Smooth muscle cell (in vitro differentiated cells): ENCODE measurements around the gene DGKQ. TPM values are rescaled to one million over a fixed set of nuclear protein-coding genes. Genes with fewer than 3 reads are reported as not detected.

Experiments
- DNase-seq: peaks from one replicate; lab custom pipeline; 2025; ENCODE audit not compliant: unreplicated experiment; lab: John Stamatoyannopoulos, UW
- H2AFZ ChIP-seq: fragments of 200-600 bp; sonication (generic); 2 replicates; pipeline ENCODE4 v1.6.0; 2016; ENCODE audit warnings: antibody characterized with exemption, low read depth, mild to moderate bottlenecking
- H3F3A ChIP-seq: fragments of 200-600 bp; sonication (generic); 2 replicates; pipeline ENCODE4 v1.6.0; 2017; ENCODE audit warnings: antibody characterized with exemption, low read depth
- H3K27ac ChIP-seq: fragments of 200-600 bp; sonication (generic); 2 replicates; pipeline ENCODE4 v1.5.1; 2016; ENCODE audit warnings: low read depth, mild to moderate bottlenecking
- H3K27me3 ChIP-seq: fragments of 200-600 bp; sonication (generic); 2 replicates; pipeline ENCODE4 v1.6.1; 2016; ENCODE audit warnings: low read depth, mild to moderate bottlenecking
- H3K36me3 ChIP-seq: fragments of 200-600 bp; sonication (generic); 2 replicates; pipeline ENCODE4 v1.5.1; 2016; ENCODE audit warnings: low read depth
- H3K4me1 ChIP-seq: fragments of 200-600 bp; sonication (generic); 2 replicates; pipeline ENCODE4 v1.5.1; 2016; ENCODE audit warnings: low read depth
- H3K4me2 ChIP-seq: fragments of 200-600 bp; sonication (generic); 2 replicates; pipeline ENCODE4 v1.6.0; 2016; ENCODE audit warnings: mild to moderate bottlenecking
- H3K4me3 ChIP-seq: fragments of 200-600 bp; sonication (generic); 2 replicates; pipeline ENCODE4 v1.5.1; 2016; ENCODE audit warnings: mild to moderate bottlenecking
- H3K79me2 ChIP-seq: fragments of 200-600 bp; sonication (generic); 2 replicates; pipeline ENCODE4 v1.6.0; 2016; ENCODE audit warnings: low read depth, mild to moderate bottlenecking
- H3K9ac ChIP-seq: fragments of 200-600 bp; sonication (generic); 2 replicates; pipeline ENCODE4 v1.6.0; 2016; ENCODE audit warnings: low read depth
- H3K9me3 ChIP-seq: fragments of 200-600 bp; sonication (generic); replicated peaks from 2 replicates; pipeline ENCODE4 v1.5.1; 2016; ENCODE audit warnings: low read depth
- H4K20me1 ChIP-seq: fragments of 200-600 bp; sonication (generic); 2 replicates; pipeline ENCODE4 v1.6.0; 2016; ENCODE audit warnings: low read depth
- WGBS: methylation state at CpG from one replicate; pipeline ENCODE4 v1.1.7; 2016; ENCODE audit warnings: low lambda C conversion rate; 5-methylcytosine and 5-hydroxymethylcytosine counted together
- polyA plus RNA-seq: library from polyadenylated mRNA; unstranded; fragments of >200 nt; fragmentation: Nextera tagmentation; extraction: Ambion mirVana; gene quantifications from 2 replicates; pipeline ENCODE4 v1.2.1, GENCODE V29; 2016
- total RNA-seq: library from RNA; depleted of rRNA; stranded (reverse); fragments of >200 nt; gene quantifications from 2 replicates; pipeline ENCODE4 v1.2.3, GENCODE V29; 2014
- TF ChIP-seq, protein P1 (sequence below): fragments of 200-600 bp; sonication (generic); IDR thresholded peaks from 2 replicates; pipeline ENCODE4 v1.5.1; 2017; ENCODE audit warnings: borderline replicate concordance, mild to moderate bottlenecking, antibody characterized with exemption; ENCODE audit not compliant: insufficient read depth, poor library complexity, severe bottlenecking

Gene DGKQ
- total and polyA plus RNA-seq, 2 experiments from 2014 or later, result 4.2 to 16.2 TPM

DNA sequence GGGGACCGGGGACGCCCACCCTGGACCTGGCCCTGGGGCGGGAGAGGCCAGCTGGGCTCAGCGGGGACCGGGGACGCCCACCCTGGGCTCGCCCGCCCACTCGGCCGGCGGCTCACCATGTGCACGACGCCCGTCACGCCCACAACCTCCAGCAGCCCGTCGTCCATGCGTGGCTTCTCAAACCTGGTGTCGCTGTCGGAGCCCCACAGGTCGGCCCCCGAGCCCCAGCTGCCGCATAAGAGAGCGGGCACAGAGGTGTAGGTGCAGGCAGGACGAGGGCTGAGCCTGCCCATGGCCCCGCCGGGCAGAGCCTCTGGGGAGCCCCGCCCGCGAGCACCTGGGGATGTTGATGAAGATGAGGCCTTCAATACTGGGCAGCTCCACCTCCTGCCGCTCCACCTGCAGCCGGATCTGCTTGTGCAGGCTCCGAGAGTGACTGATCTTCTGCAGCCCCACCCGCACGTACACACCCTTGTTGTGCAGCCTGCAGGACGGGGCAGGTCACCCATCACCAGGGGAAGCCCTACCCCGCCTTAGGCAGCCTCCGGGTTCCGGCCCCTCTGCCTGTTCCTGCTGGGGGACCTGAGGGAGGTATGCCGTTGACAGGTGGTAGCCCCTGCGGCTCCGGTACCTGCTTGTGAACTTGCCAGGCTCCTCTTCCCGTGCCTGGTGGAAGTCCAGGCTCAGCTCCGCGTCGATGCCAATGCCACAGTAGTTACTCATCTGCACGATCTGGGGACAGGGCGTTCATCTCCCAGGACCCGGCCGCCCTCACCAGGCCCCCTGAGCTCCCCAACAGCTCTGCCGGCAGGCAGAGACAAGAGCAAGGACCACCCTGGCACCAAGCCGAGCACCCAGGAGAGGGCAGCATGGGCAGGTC lies 11.8 kb downstream of the DGKQ start:
- Histone ChIP-seq H3K9me3 (no peaks in the 10 kb centered on the region), H4K20me1 (no peaks in the 10 kb centered on the region), H3K4me2 (no peak overlapping the region), H3K79me2 (no peaks in the 10 kb centered on the region), H3K4me1 (no peaks in the 10 kb centered on the region), H3K36me3 (no peaks in the 10 kb centered on the region), H3K4me3 (no peak overlapping the region), H3K27me3 (no peaks in the 10 kb centered on the region), H3K27ac (no peak overlapping the region), H3K9ac (no peak overlapping the region), H3F3A (no peaks in the 10 kb centered on the region), H2AFZ (no peak overlapping the region)
- WGBS, result 94% methylated on average over 44 of the region's 52 CpGs
- DNase-seq, result no peak
- TF ChIP-seq, protein P1, sequence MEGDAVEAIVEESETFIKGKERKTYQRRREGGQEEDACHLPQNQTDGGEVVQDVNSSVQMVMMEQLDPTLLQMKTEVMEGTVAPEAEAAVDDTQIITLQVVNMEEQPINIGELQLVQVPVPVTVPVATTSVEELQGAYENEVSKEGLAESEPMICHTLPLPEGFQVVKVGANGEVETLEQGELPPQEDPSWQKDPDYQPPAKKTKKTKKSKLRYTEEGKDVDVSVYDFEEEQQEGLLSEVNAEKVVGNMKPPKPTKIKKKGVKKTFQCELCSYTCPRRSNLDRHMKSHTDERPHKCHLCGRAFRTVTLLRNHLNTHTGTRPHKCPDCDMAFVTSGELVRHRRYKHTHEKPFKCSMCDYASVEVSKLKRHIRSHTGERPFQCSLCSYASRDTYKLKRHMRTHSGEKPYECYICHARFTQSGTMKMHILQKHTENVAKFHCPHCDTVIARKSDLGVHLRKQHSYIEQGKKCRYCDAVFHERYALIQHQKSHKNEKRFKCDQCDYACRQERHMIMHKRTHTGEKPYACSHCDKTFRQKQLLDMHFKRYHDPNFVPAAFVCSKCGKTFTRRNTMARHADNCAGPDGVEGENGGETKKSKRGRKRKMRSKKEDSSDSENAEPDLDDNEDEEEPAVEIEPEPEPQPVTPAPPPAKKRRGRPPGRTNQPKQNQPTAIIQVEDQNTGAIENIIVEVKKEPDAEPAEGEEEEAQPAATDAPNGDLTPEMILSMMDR, result no peak

DNA sequence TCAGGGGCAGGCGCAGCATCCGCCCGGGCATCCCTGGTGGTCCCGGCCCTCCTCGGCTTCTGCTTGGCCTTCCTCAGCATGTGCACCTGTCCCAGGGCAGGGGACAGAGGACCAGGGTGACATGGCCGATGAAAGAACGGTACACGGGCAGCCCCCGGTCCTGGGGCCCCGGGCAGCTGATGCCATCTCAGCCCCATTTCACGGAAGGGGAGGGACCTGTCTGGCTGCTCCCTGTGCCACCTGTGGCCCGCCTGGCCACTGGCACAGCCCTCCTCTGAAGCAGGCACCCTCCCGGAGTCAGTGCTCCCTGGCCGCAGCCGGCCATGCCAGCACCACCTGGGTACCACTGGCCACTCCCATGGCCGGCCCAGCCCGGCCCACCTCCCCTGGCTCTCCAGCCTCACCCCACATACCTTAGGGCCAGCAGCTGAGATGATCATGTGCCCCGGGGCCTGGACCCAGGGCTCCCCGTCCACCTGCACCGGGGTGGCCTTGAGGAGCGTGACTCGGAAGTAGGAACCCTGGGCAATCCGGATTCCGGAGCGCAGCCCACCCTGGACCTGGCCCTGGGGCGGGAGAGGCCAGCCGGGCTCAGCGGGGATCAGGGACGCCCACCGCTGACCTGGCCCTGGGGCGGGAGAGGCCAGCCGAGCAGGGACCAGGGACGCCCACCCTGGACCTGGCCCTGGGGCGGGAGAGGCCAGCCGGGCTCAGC lies 12.6 kb downstream of the DGKQ start:
- no peaks in the 10 kb centered on the region for H3K4me1 ChIP-seq
- H2AFZ ChIP-seq, result no peak overlapping the region
- no peak overlapping the region for H3K9ac ChIP-seq
- WGBS, result 96% methylated on average over 35 of the region's 35 CpGs
- no peaks in the 10 kb centered on the region for H4K20me1 ChIP-seq
- TF ChIP-seq, protein P1, result no peak
- H3K79me2 ChIP-seq, result no peaks in the 10 kb centered on the region
- DNase-seq, result no peak
- no peak overlapping the region for H3K4me3 ChIP-seq
- no peaks in the 10 kb centered on the region for H3F3A ChIP-seq
- H3K4me2 ChIP-seq, result no peak overlapping the region
- H3K27me3 ChIP-seq, result no peaks in the 10 kb centered on the region
- no peaks in the 10 kb centered on the region for H3K36me3 ChIP-seq
- no peak overlapping the region for H3K27ac ChIP-seq
- no peaks in the 10 kb centered on the region for H3K9me3 ChIP-seq

DNA sequence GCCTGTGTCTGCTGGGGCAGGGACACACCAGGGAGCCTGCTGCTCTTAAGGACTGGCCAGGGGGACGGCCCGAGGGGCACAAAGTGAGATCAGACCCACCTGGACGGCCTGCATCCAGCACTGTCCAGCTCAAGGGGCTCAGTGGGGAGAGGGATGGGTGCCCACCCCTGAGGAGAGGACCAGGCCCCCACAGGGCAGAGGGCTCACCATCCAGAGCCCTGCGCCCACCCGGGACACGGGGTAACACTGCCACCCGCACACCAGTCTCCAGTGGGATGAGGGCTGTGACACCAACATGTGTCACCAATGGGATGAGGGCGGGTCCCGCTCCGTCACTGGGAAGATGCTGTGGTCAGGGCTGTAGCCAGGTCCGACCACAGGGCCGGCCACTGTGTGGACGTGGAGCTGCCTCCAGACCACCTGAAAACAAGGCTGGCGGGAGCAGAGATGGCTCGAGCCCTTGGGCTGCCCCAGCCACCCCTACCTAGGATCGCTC lies 13.2 kb downstream of the DGKQ start:
- H3K79me2 ChIP-seq, result no peaks in the 10 kb centered on the region
- no peaks in the 10 kb centered on the region for H4K20me1 ChIP-seq
- no peaks in the 10 kb centered on the region for H3K36me3 ChIP-seq
- H3F3A ChIP-seq, result no peaks in the 10 kb centered on the region
- WGBS, result 93% methylated on average over 16 of the region's 16 CpGs
- no peaks in the 10 kb centered on the region for H3K9me3 ChIP-seq
- no peak for DNase-seq
- TF ChIP-seq, protein P1, result no peak
- no peak overlapping the region for H3K4me2 ChIP-seq
- H3K27me3 ChIP-seq, result no peaks in the 10 kb centered on the region
- no peak overlapping the region for H2AFZ ChIP-seq
- no peaks in the 10 kb centered on the region for H3K4me1 ChIP-seq
- H3K4me3 ChIP-seq, result no peak overlapping the region
- no peak overlapping the region for H3K9ac ChIP-seq
- no peak overlapping the region for H3K27ac ChIP-seq
